Measurements from ENCODE around the gene NOXO1.
A peak's percentile ranks its signal among the peaks of the same experiment; 100 is the strongest.

NOXO1 gene

GRCh38 chr16:1938316-1938715 lies 43.0 kb downstream of the NOXO1 start:
- no peak for DNase-seq

- DNase-seq = no peak
Observed at GRCh38 chr16:1936945-1937479, 44.3 kb downstream of the NOXO1 start.

GRCh38 chr16:1933097-1933661 lies 48.1 kb downstream of the NOXO1 start:
- no peak for DNase-seq

- DNase-seq = peak; percentile 17
Observed at GRCh38 chr16:1932050-1933028, 48.9 kb downstream of the NOXO1 start.

GRCh38 chr16:1930338-1930720 lies 50.9 kb downstream of the NOXO1 start:
- DNase-seq = no peak

GRCh38 chr16:1929578-1930337 lies 51.5 kb downstream of the NOXO1 start:
- DNase-seq = peak; percentile 79

GRCh38 chr16:1929105-1929504 lies 52.2 kb downstream of the NOXO1 start:
- peak; percentile 41 for DNase-seq

All from hematopoietic multipotent progenitor cell treated with erythropoietin and hydrocortisone succinate and interleukin-3 and kit ligand, for 8 days (in vitro differentiated cells).